Measurements from ENCODE around the gene ATP1B2.

Gene ATP1B2

DNA sequence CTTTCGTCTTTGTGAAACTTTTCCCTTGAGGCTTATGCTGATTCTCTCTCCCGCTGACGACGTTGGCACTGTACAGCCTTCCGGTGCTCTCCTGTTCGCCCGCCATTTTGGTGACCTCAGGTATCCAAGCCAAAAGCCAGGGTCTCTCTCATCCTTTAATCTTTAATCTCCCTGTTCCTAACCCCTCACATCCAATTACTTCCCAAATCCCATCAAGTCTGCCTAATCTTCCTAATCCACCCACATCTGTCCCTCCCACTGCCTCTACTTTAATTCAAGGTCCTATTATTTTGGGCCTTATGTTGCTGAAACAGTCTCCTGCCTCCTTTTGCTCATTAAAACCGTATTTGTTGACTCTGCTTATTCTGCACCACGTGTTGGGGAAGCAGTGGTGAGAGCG lies 44.9 kb downstream of the ATP1B2 start:
- H4K20me1 ChIP-seq (ENCODE audit: control insufficient read depth, insufficient read depth, low read depth, low read length) = no peaks in the 10 kb centered on the region
- H3K4me2 ChIP-seq (ENCODE audit: low read length) = no peak overlapping the region
- H3K9me2 ChIP-seq (replicated peaks; ENCODE audit: control insufficient read depth, low read length) = no peaks in the 10 kb centered on the region
- no peak overlapping the region for H3K27ac ChIP-seq (ENCODE audit: low read depth, low read length)
- no peak overlapping the region for H3K4me3 ChIP-seq (ENCODE audit: low read length)
- no peaks in the 10 kb centered on the region for H3K9me3 ChIP-seq (ENCODE audit: control insufficient read depth, insufficient read depth, low read length)
- no peaks in the 10 kb centered on the region for H3K4me1 ChIP-seq (ENCODE audit: control insufficient read depth, low read length)
- no peaks in the 10 kb centered on the region for H3F3A ChIP-seq (ENCODE audit: control insufficient read depth, insufficient read depth)
- peaks cover 13% of the 10 kb centered on the region for H3K36me3 ChIP-seq (ENCODE audit: control insufficient read depth, low read length)
- no peaks in the 10 kb centered on the region; the same call in 1 of the 2 replicates for H3K79me2 ChIP-seq (ENCODE audit: control insufficient read depth, low read length)
- no peaks in the 10 kb centered on the region for H3K27me3 ChIP-seq (ENCODE audit: control insufficient read depth, low read length)
- TF ChIP-seq EZH2phosphoT487 (IDR thresholded peaks at IDR 0.05; ENCODE audit: borderline replicate concordance, low read length) = no peak
- TF ChIP-seq, protein P1, sequence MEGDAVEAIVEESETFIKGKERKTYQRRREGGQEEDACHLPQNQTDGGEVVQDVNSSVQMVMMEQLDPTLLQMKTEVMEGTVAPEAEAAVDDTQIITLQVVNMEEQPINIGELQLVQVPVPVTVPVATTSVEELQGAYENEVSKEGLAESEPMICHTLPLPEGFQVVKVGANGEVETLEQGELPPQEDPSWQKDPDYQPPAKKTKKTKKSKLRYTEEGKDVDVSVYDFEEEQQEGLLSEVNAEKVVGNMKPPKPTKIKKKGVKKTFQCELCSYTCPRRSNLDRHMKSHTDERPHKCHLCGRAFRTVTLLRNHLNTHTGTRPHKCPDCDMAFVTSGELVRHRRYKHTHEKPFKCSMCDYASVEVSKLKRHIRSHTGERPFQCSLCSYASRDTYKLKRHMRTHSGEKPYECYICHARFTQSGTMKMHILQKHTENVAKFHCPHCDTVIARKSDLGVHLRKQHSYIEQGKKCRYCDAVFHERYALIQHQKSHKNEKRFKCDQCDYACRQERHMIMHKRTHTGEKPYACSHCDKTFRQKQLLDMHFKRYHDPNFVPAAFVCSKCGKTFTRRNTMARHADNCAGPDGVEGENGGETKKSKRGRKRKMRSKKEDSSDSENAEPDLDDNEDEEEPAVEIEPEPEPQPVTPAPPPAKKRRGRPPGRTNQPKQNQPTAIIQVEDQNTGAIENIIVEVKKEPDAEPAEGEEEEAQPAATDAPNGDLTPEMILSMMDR (IDR thresholded peaks at IDR 0.05; ENCODE audit: low read depth, low read length, poor library complexity, severe bottlenecking) = no peak

DNA sequence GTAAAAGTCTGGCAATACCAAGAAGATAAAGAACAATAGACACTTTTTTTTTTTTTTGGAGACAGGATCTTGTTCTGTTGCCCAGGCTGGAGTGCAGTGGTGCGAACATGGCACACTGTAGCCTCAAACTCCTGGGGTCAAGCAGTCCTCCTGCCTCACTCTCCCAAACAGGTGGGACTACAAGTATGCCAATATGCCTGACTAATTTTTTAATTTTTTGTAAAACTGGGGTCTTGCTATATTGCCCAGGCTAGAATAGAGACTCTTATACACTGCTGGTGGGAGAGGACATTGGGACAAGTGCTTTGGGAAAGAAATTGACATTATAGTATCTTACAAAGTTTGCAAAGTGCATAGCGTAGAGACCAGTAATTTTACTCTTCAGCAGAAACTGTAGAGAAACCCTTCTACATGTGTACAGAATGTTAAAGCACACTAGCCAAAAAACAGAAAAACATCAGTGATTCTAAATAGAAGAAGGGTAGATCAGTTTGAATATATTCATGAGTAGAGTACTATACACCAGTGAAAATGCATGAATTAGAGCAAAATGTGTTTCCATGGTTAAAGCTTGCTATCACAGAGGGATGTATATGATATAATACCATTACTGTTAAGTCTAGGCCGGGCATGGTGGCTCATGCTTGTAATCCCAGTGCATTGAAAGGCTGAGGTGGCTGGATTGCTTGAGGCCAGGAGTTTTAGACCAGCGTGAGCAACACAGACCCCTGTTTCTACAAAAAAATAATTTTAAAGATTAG lies 47.3 kb downstream of the ATP1B2 start:
- Histone ChIP-seq H3K4me3 (ENCODE audit: low read length) (no peak overlapping the region), H3K9me2 (replicated peaks; ENCODE audit: control insufficient read depth, low read length) (no peaks in the 10 kb centered on the region), H3K36me3 (ENCODE audit: control insufficient read depth, low read length) (peaks cover 26% of the 10 kb centered on the region), H3K4me2 (ENCODE audit: low read length) (no peak overlapping the region), H4K20me1 (ENCODE audit: control insufficient read depth, insufficient read depth, low read depth, low read length) (no peaks in the 10 kb centered on the region), H3K27me3 (ENCODE audit: control insufficient read depth, low read length) (no peaks in the 10 kb centered on the region), H3K27ac (ENCODE audit: low read depth, low read length) (no peak overlapping the region), H3K4me1 (ENCODE audit: control insufficient read depth, low read length) (no peaks in the 10 kb centered on the region), H3K79me2 (ENCODE audit: control insufficient read depth, low read length) (no peaks in the 10 kb centered on the region), H3F3A (ENCODE audit: control insufficient read depth, insufficient read depth) (no peaks in the 10 kb centered on the region), H3K9me3 (ENCODE audit: control insufficient read depth, insufficient read depth, low read length) (no peaks in the 10 kb centered on the region)
- TF ChIP-seq, protein P1 (IDR thresholded peaks at IDR 0.05; ENCODE audit: low read depth, low read length, poor library complexity, severe bottlenecking) = no peak
- no peak for TF ChIP-seq EZH2phosphoT487 (IDR thresholded peaks at IDR 0.05; ENCODE audit: borderline replicate concordance, low read length)

DNA sequence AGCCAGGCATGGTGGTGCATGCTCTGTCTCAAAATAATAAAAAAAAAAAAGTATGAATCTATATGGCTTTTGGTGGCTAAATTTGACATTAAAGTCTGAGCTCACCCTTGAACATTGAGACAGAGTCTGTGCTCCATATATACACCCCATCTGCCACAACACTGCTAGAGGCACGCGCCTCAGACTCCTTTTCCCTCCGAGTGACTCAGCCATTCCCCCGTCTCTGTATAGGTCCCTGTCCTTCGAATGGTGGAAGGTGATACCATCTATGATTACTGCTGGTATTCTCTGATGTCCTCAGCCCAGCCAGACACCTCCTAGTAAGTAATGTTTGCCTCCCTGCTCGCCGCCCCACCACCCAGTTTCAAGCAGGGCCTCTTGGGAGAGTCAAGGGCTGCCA lies 49.8 kb downstream of the ATP1B2 start:
- Histone ChIP-seq H3K27me3 (ENCODE audit: control insufficient read depth, low read length) (peaks cover 13% of the 10 kb centered on the region), H3K4me3 (ENCODE audit: low read length) (no peak overlapping the region), H3K9me2 (replicated peaks; ENCODE audit: control insufficient read depth, low read length) (no peaks in the 10 kb centered on the region), H3K4me2 (ENCODE audit: low read length) (no peak overlapping the region), H3K9me3 (ENCODE audit: control insufficient read depth, insufficient read depth, low read length) (no peaks in the 10 kb centered on the region), H3K79me2 (ENCODE audit: control insufficient read depth, low read length) (no peaks in the 10 kb centered on the region), H3F3A (ENCODE audit: control insufficient read depth, insufficient read depth) (no peaks in the 10 kb centered on the region), H3K4me1 (ENCODE audit: control insufficient read depth, low read length) (peaks cover 9% of the 10 kb centered on the region), H4K20me1 (ENCODE audit: control insufficient read depth, insufficient read depth, low read depth, low read length) (0 out of 2 replicates have a peak, but pooled peaks cover 3% of the 10 kb centered on the region), H3K36me3 (ENCODE audit: control insufficient read depth, low read length) (peaks cover 25% of the 10 kb centered on the region), H3K27ac (ENCODE audit: low read depth, low read length) (no peak overlapping the region)
- TF ChIP-seq, protein P1 (IDR thresholded peaks at IDR 0.05; ENCODE audit: low read depth, low read length, poor library complexity, severe bottlenecking) = no peak
